OCI-LY3 (cell line): ENCODE measurements around the gene ATXN7.

ENCODE experiments used
- H2AFZ ChIP-seq: fragments of 200-600, 300-600 bp; shearing (Covaris generic); 2 replicates; pipeline ENCODE4 v1.6.0; 2014; ENCODE audit warnings: antibody characterized with exemption, low read depth, low read length
- H3K27ac ChIP-seq: fragments of 200-600, 300-600 bp; sonication (generic); 2 replicates; pipeline ENCODE4 v1.5.1; 2014; ENCODE audit warnings: mild to moderate bottlenecking, low read length, moderate library complexity, mixed read lengths
- H3K27me3 ChIP-seq: fragments of 200-600, 300-600 bp; sonication (generic); 2 replicates; pipeline ENCODE4 v1.6.1; 2014; ENCODE audit warnings: low read depth, low read length, mixed read lengths
- H3K36me3 ChIP-seq: fragments of 200-600, 300-600 bp; sonication (generic); replicated peaks from 2 replicates; pipeline ENCODE3; 2014; ENCODE audit warnings: low read depth, low read length, mixed read lengths
- H3K4me1 ChIP-seq: fragments of 300-600, 200-600 bp; sonication (generic); 2 replicates; pipeline ENCODE4 v1.6.1; 2014; ENCODE audit warnings: low read length, mixed read lengths
- H3K4me2 ChIP-seq: fragments of 200-600, 300-600 bp; sonication (generic); 2 replicates; pipeline ENCODE4 v1.6.1; 2014; ENCODE audit warnings: low read length, mixed read lengths
- H3K4me3 ChIP-seq: fragments of 300-600, 200-600 bp; sonication (generic); 2 replicates; pipeline ENCODE4 v1.5.1; 2014; ENCODE audit warnings: antibody characterized with exemption, mild to moderate bottlenecking, low read length, moderate library complexity
- H3K79me2 ChIP-seq: fragments of 300-600, 200-600 bp; shearing (Covaris generic); 2 replicates; pipeline ENCODE4 v1.6.1; 2014; ENCODE audit warnings: mild to moderate bottlenecking, low read length, mixed read lengths
- H3K9ac ChIP-seq: fragments of 300-600, 200-600 bp; shearing (Covaris generic); 2 replicates; pipeline ENCODE4 v1.6.0; 2014; ENCODE audit warnings: mild to moderate bottlenecking, low read length, moderate library complexity
- H3K9me3 ChIP-seq: fragments of 200-600, 300-600 bp; shearing (Covaris generic); 2 replicates; pipeline ENCODE4 v1.6.1; 2014; ENCODE audit warnings: low read length, mixed read lengths; ENCODE audit not compliant: insufficient read depth
- H4K20me1 ChIP-seq: fragments of 200-600, 300-600 bp; sonication (generic); 2 replicates; pipeline ENCODE4 v1.6.1; 2016; ENCODE audit warnings: low read length, mixed read lengths; ENCODE audit not compliant: insufficient read depth
- CTCF ChIP-seq: fragments of 200-600, 300-600 bp; sonication (generic); IDR thresholded peaks from 2 replicates; pipeline ENCODE4 v1.5.1; 2014; ENCODE audit warnings: antibody characterized with exemption, low read length, low read depth
- EZH2phosphoT487 ChIP-seq: fragments of 200-600 bp; shearing (Covaris generic); IDR thresholded peaks from 2 replicates; pipeline ENCODE4 v1.6.1; 2018; ENCODE audit warnings: antibody characterized with exemption, mixed run types, low read depth

Gene ATXN7

GRCh38 chr3:64048631-64049061, 185.0 kb downstream of the ATXN7 start:
- Histone ChIP-seq H3K4me3 (no peak overlapping the region), H3K4me2 (no peak overlapping the region), H3K36me3 (no peaks in the 10 kb centered on the region), H2AFZ (no peak overlapping the region), H3K4me1 (peaks cover 6% of the 10 kb centered on the region), H3K9ac (no peak overlapping the region), H3K27me3 (peaks cover 19% of the 10 kb centered on the region), H3K9me3 (no peaks in the 10 kb centered on the region), H4K20me1 (no peaks in the 10 kb centered on the region), H3K27ac (no peak overlapping the region), H3K79me2 (no peaks in the 10 kb centered on the region)
- no peak for TF ChIP-seq EZH2phosphoT487
- TF ChIP-seq CTCF, result no peak

- no peaks in the 10 kb centered on the region for H3K9me3 ChIP-seq
- no peak overlapping the region for H3K4me3 ChIP-seq
- no peaks in the 10 kb centered on the region for H4K20me1 ChIP-seq
- no peak overlapping the region for H3K27ac ChIP-seq
- H2AFZ ChIP-seq, result no peak overlapping the region
- no peaks in the 10 kb centered on the region for H3K36me3 ChIP-seq
- TF ChIP-seq EZH2phosphoT487 (no peak), CTCF (no peak)
- H3K4me2 ChIP-seq, result no peak overlapping the region
- H3K27me3 ChIP-seq, result peaks cover 16% of the 10 kb centered on the region
- H3K9ac ChIP-seq, result no peak overlapping the region
- H3K79me2 ChIP-seq, result no peaks in the 10 kb centered on the region
- H3K4me1 ChIP-seq, result peaks cover 6% of the 10 kb centered on the region
Measured at GRCh38 chr3:64049136-64049535, 185.5 kb downstream of the ATXN7 start.

GRCh38 chr3:64049832-64050231, 186.2 kb downstream of the ATXN7 start:
- Histone ChIP-seq H4K20me1 (no peaks in the 10 kb centered on the region), H3K79me2 (no peaks in the 10 kb centered on the region), H3K4me3 (no peak overlapping the region), H3K4me2 (no peak overlapping the region), H3K4me1 (peaks cover 6% of the 10 kb centered on the region), H3K27me3 (peaks cover 16% of the 10 kb centered on the region), H3K36me3 (no peaks in the 10 kb centered on the region), H3K9ac (no peak overlapping the region), H3K9me3 (no peaks in the 10 kb centered on the region), H2AFZ (no peak overlapping the region), H3K27ac (no peak overlapping the region)
- no peak for TF ChIP-seq EZH2phosphoT487
- no peak for TF ChIP-seq CTCF
